Effector memory CD4-positive, alpha-beta T cell (primary cell): ENCODE measurements around the gene CCDC152.
"Not testable (repeated sequence)": the region's sequence is repeated elsewhere in the genome, so short reads cannot be mapped to it uniquely, and the experiment has no call there.

ENCODE experiments used
- DNase-seq, 3 donors: peaks; one replicate each; pipeline ENCODE4 v3.0.0-alpha.2; 2020
- H3K27ac ChIP-seq: 2 replicates; pipeline ENCODE4 v1.7.0; 2013; ENCODE audit warnings: mild to moderate bottlenecking, low read length, moderate library complexity; ENCODE audit not compliant: insufficient read depth, poor library complexity, severe bottlenecking
- H3K27me3 ChIP-seq: replicated peaks from 2 replicates; pipeline ENCODE4 v1.7.0; 2013; ENCODE audit warnings: mild to moderate bottlenecking, low read length; ENCODE audit not compliant: insufficient read depth, control insufficient read depth, poor library complexity, severe bottlenecking
- H3K36me3 ChIP-seq: 2 replicates; pipeline ENCODE4 v1.7.0; 2013; ENCODE audit warnings: mild to moderate bottlenecking, low read length, moderate library complexity; ENCODE audit not compliant: control insufficient read depth, insufficient read depth
- H3K4me1 ChIP-seq: 2 replicates; pipeline ENCODE4 v1.7.0; 2013; ENCODE audit warnings: low read length, mild to moderate bottlenecking; ENCODE audit not compliant: control insufficient read depth, insufficient read depth, poor library complexity, severe bottlenecking
- H3K4me3 ChIP-seq: 2 replicates; pipeline ENCODE4 v1.7.0; 2013; ENCODE audit warnings: low read length, low read depth, mild to moderate bottlenecking; ENCODE audit not compliant: insufficient read depth, poor library complexity, severe bottlenecking
- H3K9me3 ChIP-seq: 2 replicates; pipeline ENCODE4 v1.7.0; 2013; ENCODE audit warnings: mild to moderate bottlenecking, low read length, moderate library complexity; ENCODE audit not compliant: control insufficient read depth

Gene CCDC152

GRCh38 chr5:42842921-42843641 is 86.5 kb downstream of the CCDC152 start:
- DNase-seq, result no peak
- no peak overlapping the region for H3K4me3 ChIP-seq
- H3K36me3 ChIP-seq, result no peaks in the 10 kb centered on the region
- H3K9me3 ChIP-seq, result no peaks in the 10 kb centered on the region
- no peak overlapping the region for H3K27ac ChIP-seq
- no peaks in the 10 kb centered on the region for H3K4me1 ChIP-seq
- H3K27me3 ChIP-seq, result no peaks in the 10 kb centered on the region

DNA sequence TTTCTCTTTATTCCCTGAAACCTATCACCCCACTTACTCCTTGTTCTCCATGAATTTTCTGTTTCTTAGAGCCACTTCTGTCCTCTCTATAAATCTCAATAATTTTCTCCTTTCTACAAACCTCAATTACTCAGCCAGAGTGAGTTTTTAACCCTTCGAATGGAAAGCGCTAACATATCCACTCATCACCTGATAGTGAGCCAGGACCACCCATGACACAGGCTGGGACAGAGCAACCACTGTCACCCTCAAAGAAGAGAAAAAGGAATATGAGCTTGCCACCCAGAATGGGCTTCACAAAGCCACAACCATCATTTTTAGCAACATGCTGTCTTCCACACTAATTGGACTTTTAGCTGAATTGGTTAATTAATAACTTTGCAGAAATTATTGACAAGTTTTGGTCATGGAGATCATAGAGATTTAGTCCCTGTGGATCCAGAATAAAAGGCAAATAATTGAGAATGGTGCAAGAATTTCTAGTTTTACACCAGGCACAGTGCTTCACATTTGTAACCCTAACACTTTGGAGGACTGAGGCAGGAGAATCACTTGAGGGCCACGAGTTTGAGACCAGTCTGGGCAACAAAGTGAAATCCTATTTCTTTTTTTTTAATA is 87.2 kb downstream of the CCDC152 start:
- Histone ChIP-seq H3K36me3 (no peaks in the 10 kb centered on the region), H3K9me3 (no peaks in the 10 kb centered on the region), H3K27me3 (no peaks in the 10 kb centered on the region), H3K4me3 (no peak overlapping the region), H3K27ac (no peak overlapping the region), H3K4me1 (no peaks in the 10 kb centered on the region)
- no peak for DNase-seq

DNA sequence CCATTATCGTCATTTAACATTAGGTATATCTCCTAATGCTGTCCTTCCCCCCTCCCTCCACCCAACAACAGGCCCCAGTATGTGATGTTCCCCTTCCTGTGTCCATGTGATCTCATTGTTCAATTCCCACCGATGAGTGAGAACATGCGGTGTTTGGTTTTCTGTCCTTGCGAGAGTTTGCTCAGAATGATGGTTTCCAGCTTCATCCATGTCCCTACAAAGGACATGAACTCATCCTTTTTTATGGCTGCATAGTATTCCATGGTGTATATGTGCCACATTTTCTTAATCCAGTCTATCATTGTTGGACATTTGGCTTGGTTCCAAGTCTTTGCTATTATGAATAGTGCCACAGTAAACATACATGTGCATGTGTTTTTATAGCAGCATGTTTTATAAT is 87.8 kb downstream of the CCDC152 start:
- not testable (repeated sequence) for H3K9me3 ChIP-seq, H3K36me3 ChIP-seq, H3K27ac ChIP-seq, H3K27me3 ChIP-seq, H3K4me1 ChIP-seq, DNase-seq, H3K4me3 ChIP-seq

- Histone ChIP-seq H3K4me1 (no peaks in the 10 kb centered on the region), H3K4me3 (no peak overlapping the region), H3K36me3 (no peaks in the 10 kb centered on the region), H3K9me3 (no peaks in the 10 kb centered on the region), H3K27me3 (no peaks in the 10 kb centered on the region), H3K27ac (no peak overlapping the region)
- DNase-seq, result no peak
Measured at GRCh38 chr5:42848545-42848944, 91.9 kb downstream of the CCDC152 start.

- no peaks in the 10 kb centered on the region for H3K27me3 ChIP-seq
- DNase-seq, result no peak
- no peaks in the 10 kb centered on the region for H3K4me1 ChIP-seq
- no peak overlapping the region for H3K4me3 ChIP-seq
- no peak overlapping the region for H3K27ac ChIP-seq
- no peaks in the 10 kb centered on the region for H3K9me3 ChIP-seq
- no peaks in the 10 kb centered on the region for H3K36me3 ChIP-seq
Measured at GRCh38 chr5:42851481-42851880, 94.9 kb downstream of the CCDC152 start.
